HG02678 (cell line): Measurements from ENCODE around the gene SLC6A19.
"Not testable (repeated sequence)": the region's sequence is repeated elsewhere in the genome, so short reads cannot be mapped to it uniquely, and the experiment has no call there.

Experiments used
- ATAC-seq: cut with Tn5 transposase; IDR thresholded peaks from one replicate; pipeline ENCODE4 v1.9.1; 2021; ENCODE audit warnings: mild to moderate bottlenecking, moderate library complexity; ENCODE audit not compliant: unreplicated experiment

Gene SLC6A19

DNA sequence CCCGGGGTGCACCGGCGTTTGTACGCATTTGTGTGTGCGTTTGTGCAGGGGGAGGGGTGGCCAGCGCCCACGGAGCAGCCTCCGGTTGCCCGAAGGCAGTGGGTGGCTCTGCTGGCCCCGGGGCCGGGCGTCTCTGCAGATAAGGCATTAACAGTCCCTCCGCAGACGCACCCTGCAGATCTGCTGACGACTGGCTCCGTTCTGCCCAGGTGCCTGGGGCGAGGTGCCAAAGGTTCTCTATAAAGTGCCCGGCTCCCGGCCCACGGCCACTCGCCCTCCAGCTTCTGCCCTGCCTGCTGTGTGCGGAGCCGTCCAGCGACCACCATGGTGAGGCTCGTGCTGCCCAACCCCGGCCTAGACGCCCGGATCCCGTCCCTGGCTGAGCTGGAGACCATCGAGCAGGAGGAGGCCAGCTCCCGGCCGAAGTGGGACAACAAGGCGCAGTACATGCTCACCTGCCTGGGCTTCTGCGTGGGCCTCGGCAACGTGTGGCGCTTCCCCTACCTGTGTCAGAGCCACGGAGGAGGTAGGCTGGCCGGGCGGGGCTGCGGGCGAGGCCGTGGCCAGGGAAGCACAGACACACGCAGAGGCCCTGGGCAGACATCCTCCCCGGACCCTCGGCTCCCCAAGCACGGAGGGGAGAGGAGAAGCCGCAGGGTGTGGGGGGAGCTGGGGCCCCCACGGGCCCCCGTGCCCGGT lies at the start of gene SLC6A19:
Gene SLC6A19 (plus strand): TSS at position 269 of the 699 bp plus-strand sequence. CDS start 56 bp downstream, at position 325.
- no peak for ATAC-seq

DNA sequence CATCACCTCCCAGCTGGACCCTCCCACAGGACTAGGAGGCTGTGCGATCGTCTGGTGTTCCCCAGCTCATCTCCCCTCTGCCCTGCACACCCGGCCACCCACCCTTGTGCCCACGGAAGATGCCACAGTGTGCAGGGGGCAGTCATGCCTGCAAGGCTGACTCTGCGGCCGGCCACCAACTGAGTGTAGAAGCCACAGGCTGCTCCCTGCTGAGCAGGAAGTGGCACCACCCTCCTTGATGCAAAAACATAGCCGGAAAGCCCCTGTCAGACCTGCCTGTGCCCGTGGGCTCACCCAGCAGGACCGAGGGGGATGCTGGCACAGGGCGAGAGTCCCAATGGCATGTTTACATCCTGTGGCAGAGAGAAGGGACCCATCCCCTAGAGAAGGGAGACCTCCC lies 49.2 kb upstream of the SLC6A19 start:
- no peak for ATAC-seq

GRCh38 chr5:1152771-1153282 lies 48.6 kb upstream of the SLC6A19 start:
- ATAC-seq, result no peak

- no peak for ATAC-seq
These were observed 48.0 kb upstream of the SLC6A19 start for GRCh38 chr5:1153428-1153827.

GRCh38 chr5:1155191-1156032 lies 46.0 kb upstream of the SLC6A19 start:
- ATAC-seq, result no peak

- no peak for ATAC-seq
These were observed 45.2 kb upstream of the SLC6A19 start for GRCh38 chr5:1156033-1156753.

GRCh38 chr5:1156754-1157460 lies 44.5 kb upstream of the SLC6A19 start:
- no peak for ATAC-seq

- not testable (repeated sequence) for ATAC-seq
These were observed 43.9 kb upstream of the SLC6A19 start for GRCh38 chr5:1157461-1157986.

DNA sequence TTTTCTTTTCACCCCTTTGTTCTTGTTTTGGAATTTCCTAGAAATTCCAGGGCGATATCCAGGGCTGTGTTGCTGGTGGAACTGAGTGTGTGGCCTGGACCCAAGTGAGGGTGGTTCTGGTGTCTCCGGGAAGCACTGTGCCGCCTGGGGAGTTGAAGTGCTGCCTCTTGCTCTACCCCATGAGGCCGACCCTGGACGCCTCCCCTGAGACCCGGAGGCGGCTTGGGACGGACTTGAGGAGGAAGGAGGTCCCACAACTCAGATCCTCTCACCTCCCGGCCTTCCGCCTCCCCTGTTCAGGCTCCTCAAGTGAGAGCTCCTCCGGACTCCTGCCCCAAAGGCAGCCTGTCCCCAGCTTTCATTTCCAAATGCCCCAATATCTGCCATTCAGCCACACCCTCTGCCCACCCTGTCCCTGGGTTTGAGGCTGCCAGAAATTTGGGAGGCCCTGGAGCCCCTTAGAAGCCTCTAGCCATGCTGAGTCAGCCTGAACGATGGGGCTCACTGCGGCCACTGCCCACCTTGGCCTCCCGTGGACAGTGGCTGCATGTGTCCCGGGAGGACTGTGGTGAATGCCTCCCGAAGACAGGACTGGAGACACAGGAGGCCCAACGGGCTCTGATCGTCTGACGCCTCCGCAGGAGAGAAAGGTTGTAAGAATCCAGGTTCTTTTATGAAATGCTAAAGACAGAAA lies 42.6 kb upstream of the SLC6A19 start:
- no peak for ATAC-seq

GRCh38 chr5:1159341-1159675 lies 42.1 kb upstream of the SLC6A19 start:
- no peak for ATAC-seq

- no peak for ATAC-seq
These were observed 41.5 kb upstream of the SLC6A19 start for GRCh38 chr5:1159774-1160406.

DNA sequence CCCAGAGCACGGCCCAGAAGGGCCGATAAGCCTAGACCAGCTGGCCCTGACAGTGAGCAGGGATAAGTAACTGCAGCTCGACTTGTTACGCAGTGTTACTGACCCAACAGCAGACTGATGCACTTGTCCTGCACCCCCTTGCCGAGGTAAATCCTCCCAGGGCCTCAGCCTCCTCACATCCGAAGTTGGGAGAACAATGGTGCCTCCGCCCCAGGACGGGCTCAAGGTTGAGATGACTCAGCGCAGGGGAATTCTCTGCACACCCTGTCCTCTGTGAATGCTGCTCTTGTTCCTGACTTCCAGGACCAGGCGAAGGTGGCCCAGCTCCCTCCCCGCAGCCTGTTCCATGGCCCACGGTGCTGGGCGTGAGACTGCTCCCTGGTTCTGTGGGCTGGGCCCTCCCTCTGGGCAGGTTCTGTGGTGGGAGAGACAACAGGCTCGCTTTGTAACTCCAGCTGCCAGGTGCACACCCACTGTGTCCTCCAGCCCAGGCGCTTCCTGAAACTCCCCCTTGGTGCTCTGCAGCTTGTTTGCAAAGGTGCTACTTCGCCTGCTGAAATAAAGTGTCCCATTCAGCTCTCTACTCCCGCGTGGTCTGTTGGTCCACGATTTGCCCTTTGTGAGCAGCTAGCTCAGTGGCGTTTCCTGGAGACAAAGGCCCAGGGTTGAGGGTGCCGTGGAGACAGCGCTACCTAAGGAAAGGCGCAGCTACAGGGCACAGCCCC lies 40.1 kb upstream of the SLC6A19 start:
- no peak for ATAC-seq

DNA sequence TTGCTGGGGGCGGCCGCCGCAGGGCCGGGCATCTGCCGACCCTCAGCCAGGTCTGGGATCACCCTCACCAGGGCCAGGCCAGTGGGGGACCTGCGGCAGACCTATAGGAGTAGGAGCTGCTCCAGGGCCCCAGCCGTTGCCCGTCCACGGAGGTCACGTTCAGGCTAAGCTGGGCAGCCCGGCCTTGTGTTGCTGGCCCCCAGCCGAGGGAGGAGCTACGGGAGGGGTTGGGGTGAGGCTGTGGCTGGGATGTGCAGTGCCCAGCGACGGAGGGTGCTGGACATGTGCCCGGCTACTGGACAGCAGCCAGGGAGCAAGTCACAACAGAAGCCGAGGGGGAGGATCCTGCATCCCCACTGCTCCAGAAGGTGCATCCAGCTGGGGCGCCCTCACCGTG lies 39.6 kb upstream of the SLC6A19 start:
- no peak for ATAC-seq

- ATAC-seq, result no peak
These were observed 39.1 kb upstream of the SLC6A19 start for GRCh38 chr5:1162276-1162675.

DNA sequence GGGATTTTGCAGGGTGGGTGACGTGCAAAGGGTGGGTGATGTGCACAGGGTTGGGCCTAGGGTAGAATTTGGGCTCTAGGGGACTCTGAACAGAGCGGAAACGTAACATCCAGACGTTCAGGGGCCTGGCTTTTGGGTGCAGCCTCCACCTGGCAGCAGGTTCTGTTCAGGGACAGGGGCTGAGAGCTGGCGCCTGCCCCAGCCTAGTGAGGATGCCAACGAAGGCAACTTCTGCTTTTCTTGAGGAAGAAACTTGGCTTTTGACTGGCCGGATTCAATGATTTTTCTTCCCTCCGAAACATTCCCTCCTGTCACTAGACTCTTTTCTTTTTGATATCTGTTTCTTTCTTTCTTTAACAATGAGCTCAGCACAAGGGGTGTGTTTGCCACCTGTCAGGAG lies 38.6 kb upstream of the SLC6A19 start:
- ATAC-seq, result no peak

DNA sequence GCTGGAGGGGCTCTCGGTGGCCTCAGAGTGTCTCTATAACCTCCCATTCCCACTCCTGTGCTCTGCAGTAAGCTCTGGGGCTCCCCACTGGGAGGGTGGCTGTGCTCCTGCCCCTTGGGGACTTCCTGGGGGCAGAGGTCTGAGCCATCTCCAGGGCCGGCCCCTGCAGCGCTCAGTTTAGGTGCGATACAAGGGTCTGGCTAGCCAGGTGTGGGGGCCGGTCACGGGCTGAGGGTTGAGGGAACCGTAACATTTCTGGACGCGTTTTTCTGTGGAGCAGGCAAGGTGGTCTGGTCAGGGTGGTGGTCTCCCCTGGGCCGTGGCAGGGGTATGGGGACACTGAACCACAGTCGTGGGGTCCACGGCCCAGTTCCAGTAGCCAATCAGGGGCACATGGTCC lies 38.0 kb upstream of the SLC6A19 start:
- ATAC-seq, result no peak

DNA sequence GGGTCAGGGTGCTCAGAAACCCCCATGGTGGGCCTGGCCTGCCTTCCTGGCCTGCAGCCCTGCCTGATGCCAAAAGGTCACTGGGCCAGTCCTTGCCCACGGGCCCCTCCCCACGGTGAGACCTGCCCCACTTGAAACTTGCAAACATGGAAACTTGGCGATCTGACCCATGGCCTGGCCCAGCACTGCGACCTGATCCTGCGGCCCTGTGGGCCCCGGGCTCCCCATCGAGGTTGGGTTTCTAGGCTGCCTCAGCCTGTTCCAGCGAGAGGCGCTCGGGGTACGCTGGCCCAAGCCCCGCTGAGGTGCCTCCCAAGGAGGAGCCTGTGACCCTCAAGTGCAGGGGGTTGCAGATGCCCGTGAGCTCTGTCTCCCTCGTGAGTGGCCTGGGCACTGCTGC lies 37.5 kb upstream of the SLC6A19 start:
- ATAC-seq, result no peak

DNA sequence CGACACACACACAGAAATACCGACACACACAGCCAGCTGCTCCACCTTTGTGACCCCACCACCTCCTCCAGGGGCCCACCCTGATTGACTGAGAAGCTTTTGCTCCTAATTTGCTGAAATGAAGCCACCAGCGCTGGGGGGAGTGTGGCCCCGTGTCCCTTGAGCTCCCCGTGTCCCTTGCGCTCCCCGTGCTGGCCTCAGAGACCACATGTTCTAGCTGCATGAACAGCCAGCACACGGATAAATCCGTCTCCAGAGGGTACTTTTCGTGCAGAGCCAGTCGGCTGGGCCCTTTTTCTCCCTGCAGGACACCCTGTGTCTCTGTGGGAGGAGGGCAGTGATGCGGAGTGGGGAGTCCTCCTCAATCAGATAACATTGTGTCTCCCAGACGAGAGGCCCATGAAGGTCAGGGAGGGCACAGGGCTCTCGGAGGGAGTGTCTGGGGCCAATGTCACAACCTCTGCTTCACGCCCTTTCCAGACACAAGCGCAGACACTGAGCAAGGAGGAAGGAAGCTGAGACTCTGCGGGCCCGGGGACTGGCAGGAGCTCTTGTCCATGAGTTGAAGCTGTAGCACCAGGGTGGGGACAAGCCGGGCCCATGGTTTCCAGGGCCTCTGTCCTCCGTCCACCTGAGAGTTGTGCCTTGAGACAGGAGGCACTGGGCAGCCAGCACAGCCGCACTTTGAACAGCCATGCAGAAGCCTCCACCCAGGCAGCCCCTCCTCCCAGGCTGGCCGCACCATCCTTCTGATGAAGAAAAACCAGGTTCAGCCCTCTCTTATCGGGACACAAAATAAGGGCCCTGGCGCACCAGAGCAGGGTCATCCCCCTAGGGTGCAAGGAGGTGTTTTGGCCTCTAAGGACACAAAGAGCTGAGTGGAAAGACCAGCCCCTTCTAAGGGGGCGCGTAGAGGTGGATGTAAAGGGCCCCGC lies 36.4 kb upstream of the SLC6A19 start:
- no peak for ATAC-seq
